Measurements from ENCODE around the gene PEA15.
A peak's percentile ranks its signal among the peaks of the same experiment; 100 is the strongest.

PEA15 gene

DNA sequence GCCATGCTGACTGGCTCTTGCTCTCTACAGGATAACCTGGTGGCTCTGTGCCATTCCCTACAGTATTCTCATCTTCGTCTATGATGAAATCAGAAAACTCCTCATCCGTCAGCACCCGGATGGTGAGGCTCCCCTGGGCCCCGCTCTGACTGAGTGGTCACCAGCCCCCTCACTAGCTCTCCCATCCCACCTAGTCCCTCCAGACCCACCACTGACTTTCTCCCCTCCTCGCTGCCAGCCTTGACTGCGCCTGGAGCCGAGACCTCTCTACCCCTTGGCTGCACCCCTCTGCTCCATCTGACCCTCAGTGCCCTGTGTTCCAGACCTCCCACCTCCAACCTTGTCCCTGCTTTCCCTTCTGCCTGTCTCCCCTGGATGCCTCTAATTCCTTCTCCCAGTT is 18.9 kb upstream of the PEA15 start:
- DNase-seq = no peak

DNA sequence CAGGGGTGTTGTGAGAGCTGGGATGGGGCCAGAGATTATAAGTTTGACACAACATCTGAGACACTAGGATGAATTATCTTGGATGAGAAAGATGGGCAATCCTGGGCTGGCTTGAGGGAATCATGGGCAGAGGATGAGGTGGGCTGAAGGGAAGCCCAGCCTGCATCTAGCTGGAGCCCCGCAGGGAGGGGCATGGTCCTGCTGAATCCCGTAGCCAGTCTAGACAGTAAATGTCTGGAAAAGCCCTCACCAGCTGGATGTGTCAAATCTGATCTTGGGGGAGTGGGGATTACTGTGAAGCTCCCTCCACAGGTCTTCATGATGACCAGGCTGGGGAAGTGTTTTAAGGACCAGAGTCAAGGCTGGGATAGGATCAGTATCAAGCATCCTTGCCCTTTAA is 18.5 kb upstream of the PEA15 start:
- DNase-seq = no peak

DNA sequence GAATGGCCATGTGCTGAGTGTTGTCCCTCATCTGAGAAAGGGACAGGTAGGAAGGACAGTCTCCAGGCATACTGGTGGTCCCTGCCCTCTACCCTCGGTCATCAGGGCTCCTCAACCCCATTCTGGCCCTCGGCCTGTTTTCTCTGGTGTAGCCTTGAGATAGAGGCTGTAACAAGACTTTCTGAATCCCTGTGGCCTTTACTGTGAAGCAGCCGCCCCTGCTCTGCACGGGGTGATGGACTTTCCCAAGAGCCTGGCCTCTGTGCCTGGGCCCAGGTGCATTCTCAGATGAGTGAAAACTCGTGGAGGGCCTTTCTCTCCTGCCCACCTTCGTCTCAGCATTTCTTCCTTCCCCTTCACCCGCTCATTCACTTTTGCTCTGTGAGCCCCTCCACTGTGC is 17.8 kb upstream of the PEA15 start:
- no peak for DNase-seq

DNA sequence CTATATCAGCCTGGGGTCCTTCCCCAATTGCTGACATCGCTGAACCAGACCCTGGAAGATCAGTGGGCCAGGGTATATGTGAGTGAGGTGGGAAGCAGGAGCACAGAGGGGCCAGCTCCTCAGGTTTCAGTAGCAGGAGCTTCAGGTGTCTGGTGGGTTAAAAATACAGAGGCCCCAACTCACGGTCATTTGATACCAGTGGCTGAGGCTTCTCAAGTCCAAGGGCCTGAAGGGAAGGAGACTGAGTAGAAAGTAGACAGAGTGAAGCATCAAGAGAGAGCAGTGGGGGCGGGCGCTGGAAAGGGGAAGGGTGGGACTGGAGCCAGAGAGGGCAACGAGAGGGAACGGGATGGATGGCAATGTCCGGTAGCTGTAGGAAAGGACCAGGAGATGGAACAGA is 16.8 kb upstream of the PEA15 start:
- DNase-seq = no peak

DNA sequence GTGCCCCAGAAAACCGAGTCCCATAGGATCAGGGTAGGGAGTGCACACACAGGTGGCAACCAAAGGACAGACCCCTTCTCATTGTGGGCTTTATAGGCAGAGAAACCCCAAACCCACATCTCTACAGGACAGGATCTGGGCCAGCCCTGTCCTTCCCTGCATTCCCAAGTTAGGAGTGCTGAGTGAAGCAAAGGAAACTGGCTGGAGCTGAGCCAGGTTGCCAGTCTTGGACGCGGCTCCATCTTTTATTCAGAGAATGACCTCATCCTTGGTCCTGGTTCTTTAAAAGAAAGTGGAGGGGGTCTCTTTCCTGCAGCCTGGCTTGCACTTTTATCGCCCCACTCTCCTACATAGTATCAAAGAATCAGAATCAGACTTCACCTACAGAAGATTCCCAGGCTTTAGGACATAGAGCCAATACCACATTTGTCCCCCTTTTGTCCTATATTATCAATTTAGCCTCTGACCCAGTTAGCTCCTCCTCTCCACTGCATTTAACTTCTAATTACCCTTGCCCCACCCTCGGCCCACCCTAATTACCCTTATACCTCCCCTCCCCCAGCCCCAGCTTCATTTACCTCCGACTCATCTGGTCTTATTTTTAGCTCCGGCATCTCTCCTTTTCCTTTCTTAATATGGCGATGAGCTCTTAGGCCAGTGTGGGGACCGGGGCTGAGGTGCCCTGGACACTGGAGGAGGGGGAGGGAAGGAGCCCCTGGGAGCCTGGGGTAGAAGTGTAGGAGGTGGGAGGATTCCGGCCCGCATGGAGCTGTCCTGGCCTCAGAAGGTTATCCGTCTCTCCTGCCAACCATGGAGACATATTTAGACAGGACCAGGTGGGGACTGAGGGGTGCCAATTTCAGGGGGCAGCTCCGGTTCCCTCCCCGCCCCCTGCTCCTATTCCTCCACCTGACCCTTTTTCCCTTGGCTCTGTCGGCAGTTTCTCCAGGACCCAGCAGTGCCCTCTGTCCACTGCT is 15.2 kb upstream of the PEA15 start, which contains the start of gene CASQ1:
CASQ1 (plus strand) TSS at position 927 of the 977 bp plus-strand sequence. CDS start 177 bp downstream, outside the sequence.
- DNase-seq = no peak

DNA sequence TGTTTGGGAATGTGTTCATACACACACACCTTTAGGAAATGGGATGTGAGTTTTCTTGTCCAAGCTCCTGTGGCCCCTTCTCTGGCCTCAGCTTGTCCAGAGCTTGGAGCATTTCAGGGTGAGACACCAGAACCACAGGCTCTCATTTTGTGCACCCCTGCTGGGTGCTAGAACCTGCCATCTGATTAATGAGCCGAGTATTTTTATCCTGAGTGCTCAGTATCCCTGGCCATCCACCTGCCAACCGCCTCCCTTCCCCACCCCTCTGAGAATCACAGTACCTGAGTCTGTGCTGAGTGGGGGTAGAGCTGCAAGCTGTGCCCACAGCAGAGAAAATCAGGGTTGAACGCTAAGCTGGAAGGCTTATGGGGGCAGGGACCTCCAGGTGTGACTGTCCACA is 13.4 kb upstream of the PEA15 start:
- DNase-seq = no peak

DNA sequence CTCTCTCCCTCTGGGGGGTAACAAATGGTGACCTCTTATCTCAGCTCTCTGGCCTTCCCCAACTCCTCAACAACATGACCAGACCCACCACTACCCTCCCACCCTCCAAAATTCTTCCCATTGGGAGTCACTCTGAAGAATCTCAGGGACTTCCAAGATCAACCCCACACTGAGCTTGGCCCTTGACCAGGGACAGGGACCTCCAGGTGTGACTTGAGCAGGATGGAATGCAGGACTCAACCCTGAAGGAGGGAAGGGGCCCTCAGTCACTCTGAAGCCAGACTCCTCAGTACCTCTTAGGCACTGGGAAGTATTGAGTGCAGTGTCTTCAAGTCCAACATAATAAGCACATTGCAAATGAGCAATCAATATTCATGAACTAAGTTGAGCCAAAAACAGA is 12.9 kb upstream of the PEA15 start:
- DNase-seq = no peak

DNA sequence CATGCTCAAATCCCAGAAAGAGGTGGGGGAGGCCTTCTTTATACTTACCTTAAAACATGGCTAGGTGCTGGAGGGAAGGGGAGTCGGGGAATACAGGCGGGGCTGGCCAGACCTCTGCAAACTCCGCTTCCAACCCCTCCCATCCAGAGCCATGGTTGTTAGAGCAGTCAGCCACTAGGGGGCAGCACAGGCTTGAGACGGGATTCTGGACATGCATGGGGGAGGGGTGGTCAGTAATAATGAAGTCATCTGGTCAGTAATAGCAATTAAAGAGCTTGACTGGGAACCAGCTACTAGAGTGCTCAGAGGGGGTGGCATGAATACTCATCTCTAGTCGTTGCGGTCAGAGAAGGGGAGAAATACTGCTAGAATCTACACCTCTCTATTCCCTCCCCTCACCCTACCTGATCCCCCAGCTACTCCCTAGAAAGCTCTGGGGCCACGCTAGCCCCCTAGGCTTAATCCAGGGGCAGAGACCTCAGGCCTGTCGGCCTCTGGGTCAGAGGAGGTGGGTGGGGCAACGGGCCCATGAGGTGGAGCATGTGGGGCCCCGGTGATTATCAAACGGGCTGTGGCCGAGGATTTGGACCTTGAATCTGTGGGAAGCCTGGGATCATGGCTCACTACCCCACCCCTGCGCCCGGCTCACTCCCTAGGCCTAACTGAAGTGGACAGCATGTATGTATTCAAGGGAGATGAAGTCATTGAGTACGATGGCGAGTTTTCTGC is 11.9 kb upstream of the PEA15 start:
- peak; percentile 80 for DNase-seq

DNA sequence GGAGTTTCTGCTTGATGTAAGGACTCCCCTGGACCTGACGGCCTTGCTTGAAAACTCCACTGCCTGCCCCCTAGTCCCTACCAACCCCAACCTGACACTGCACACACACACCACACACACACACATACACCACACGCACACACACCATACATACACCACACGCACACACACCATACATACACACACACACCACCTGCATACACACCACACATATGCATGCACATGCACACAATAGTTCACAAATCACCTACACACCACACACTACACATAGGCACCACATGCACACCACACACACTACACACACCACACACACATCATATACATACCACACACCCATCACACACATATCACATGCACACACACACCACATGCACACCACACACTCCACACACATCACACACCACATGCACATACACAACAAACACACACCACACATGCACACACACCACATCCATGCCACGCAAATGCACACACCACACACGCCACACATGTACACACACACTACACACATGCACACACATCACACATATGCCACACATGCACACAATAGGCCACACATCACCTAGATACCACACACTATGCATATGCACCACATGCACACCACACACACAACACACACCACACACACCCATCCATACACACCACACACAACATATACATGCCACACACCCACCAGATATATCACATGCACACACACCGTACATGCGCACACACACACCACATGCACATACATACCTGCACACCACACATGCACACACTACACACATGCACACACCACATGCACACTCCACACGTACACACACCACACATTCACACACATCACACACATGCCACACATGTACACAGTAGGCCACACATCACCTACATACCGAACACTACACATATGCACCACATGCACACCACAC is 11.1 kb upstream of the PEA15 start:
- no peak for DNase-seq

DNA sequence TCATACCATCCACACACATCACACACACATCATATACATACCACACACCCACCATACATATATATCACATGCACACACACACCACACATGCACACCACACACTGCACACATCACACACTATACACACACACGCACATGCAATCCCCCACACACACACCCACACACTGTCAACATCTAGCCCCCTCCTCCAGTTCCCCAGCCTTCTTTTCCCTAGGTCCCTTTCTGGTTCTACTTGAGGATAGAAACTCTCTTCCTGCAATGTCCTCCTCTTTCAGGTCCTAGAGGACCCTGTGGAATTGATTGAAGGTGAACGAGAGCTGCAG is 10.5 kb upstream of the PEA15 start:
- no peak for DNase-seq

DNA sequence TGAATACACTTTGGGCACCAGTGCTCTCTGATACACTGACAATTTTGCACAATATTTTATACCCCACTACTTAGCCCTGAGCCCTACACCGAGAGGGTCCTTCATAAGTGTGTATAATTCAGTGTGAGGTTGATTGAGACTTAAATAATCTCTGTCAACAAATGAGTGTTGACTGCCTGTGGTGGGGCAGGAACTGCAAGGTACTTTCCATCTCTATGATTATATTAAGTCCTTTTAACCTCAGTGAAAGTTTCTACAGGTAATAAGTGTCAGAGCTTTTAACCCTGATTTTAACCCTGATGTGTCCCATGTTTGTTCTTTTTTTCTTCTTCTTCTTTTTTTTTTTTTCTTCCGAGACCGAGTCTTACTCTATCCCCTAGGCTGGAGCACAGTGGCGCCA is 9.0 kb upstream of the PEA15 start:
- no peak for DNase-seq

DNA sequence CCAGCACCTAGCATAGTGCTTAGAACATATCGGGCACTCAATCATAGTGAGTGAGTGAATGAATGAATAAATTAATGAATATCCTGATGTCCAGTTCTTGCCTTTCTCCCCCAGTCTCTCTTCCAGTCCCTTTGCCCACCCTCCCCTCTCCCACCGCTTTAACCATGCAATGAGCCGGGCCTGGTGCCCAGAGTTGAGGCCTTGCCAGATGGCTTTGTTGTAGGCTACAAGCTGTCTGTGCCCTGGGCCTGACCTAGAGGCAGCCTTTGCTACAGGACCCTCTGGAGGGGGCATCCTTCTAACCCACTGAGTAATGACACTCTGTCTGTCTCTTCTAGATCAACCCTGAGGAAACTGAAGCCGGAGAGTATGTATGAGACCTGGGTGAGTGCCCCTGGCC is 8.0 kb upstream of the PEA15 start:
- no peak for DNase-seq

DNA sequence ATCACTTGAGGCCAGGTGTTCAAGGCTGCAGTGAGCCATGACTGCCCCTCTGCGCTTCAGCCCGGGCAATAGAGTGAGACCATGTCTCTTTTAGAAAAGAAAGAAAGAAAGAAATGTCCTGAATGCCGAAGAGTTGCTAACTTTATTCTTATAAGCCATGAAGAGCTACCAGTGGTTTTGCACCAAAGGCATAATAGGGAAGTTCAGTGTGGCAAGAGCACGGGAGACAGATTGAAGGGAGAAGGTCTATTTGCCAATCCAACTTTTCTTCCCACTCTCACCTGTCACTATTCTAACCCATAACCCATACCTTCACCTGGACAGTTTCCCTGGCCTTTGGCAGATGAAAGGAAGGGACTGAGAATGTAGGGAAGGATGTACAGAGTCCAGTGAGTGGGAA is 4.4 kb upstream of the PEA15 start:
- no peak for DNase-seq

DNA sequence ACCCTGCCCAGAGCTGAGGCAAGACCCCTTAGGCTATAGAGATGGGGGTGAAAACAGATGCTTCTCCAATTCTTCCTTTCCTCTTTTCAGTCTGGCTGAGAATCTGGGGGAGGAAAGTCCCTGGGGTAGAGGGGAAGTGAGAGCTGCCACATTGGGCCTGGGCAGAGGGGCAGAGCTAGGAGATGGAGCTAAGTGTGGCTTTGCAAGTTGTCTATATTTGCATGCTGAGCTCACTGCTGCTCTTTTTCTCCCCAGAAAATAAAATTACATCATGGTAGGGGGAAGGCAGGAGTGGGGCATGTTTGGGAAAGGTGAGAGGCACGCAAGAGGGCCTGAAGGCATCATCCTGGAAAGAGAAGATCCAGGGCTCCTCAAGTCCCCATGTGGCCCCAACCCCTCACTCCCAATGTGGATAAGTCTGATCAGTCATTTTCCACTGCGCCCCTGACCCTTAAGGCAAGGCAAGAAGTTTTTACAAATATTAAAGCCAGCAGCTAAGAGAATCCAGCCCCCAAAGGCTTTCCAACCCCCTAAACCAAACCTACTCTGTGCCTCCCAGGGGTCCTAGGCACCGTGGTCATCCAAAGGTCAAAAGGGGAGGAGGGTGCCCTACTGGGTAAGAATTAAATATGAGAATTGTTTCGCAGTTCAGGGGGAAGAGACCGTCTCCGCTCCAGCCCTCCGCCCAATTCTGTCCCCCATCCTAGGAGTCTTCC is 500 bp upstream of the PEA15 start:
- peak; percentile 36 for DNase-seq

DNA sequence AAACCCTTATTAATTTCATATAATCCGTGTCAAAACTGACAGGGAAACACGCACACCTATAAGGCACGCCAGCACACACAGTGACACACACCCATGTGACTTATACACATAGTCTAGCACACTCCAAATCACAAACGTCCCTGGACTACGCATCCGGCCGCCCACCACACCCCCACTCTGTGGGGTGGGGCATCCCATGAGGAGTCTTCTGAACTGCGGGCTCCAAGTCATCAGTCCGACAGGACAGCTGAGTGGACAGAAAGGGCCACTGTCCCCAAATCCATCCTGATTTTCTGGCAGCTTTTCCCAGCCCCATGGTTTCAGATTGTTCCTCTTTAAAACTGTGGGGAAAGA is 829 bp downstream of the PEA15 start:
- DNase-seq = peak; percentile 61

DNA sequence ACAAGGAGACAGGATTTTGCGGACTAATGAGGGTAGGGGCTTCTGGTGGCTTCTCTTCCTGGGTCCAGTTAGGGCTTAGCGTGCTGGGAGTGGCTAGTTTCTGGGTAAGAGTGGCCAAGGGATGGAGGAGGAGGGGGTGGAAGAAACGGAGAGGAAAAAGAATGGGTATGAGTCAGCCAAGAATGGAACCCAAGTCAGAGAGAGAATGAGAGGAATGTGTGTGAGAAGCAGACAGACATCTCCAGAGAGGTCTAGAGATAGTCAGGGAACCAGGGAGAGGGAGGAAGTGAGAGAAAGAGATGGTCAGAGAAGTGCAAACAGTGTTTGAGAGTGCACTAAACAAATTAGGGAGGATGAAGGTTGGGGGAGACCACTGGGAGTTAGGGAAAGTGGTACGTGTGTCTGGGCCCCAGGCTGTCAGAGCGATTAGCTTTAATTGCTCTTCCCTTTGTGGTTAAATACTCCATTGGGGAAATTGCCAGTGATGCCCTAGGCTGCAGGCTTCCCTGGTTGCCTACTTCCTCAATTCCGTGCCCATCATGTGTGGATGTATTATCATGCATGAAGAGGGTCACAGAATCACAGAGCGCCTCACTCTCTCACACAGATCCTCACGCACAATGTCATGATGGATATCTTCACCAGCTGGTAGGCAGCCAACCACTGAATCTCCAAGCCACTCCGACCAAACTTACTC is 1.4 kb downstream of the PEA15 start:
- no peak for DNase-seq

DNA sequence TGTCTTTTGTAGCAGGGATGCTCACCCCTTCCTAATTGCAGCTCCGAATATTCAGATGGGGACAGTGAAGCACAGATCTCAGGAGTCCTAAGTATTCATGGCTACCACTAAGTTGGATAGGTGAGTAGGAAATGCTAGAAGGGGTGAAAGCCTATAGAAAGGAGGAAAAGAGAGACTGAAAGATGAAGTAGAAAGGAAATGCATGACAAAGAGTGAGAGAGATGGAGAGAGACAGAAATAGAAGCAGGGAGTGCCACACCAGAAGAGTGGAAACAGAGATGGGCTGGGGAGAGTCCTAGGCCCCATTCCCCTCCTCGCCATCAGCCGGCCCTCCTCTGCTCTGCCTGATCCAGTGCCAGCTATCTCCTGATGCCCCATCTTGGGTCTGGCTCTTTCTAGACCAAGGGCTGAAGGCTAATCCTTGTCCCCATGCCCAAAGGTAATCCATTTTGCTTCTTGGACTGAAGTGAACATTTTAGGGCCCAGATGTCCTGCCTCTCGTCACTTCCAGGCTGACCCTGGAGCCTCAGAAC is 2.0 kb downstream of the PEA15 start:
- DNase-seq = no peak

DNA sequence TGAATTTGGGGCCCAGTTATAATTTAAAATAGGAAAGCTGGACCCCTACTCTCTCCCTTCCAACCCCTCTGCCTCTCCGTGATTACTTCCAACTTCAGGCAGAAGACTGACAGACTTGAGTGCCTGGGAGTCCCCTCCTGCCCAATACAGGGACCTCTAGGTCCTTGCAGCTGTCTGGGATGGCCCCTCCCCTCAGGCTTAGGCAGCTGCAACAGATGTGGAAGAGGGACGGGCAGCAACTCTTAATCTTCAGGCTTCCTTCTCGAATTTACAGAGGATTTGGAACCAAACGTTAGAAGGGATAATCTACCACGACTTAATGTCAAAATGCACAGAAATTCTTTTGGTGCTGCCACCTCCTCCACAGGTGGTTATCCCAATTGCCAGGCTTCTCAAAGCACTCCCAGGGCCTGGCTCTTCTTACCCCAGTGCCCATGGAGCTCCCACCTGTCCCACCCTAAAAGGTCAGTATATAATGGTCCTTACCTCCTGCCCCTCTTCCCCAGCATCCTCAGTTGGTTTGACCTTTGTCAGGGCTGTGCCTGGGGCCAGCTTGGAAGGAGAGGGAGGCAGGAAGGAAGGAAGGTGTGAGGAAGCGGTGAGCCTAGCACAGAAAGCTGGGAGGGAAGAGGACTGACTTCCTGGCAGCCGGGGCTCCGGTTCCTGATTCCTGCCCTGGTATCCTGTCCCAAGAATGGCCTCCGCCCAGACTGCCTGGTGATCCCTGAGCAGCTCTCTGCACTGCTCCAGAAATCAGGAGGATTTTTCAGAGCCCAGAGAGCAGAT is 2.8 kb downstream of the PEA15 start:
- no peak for DNase-seq

DNA sequence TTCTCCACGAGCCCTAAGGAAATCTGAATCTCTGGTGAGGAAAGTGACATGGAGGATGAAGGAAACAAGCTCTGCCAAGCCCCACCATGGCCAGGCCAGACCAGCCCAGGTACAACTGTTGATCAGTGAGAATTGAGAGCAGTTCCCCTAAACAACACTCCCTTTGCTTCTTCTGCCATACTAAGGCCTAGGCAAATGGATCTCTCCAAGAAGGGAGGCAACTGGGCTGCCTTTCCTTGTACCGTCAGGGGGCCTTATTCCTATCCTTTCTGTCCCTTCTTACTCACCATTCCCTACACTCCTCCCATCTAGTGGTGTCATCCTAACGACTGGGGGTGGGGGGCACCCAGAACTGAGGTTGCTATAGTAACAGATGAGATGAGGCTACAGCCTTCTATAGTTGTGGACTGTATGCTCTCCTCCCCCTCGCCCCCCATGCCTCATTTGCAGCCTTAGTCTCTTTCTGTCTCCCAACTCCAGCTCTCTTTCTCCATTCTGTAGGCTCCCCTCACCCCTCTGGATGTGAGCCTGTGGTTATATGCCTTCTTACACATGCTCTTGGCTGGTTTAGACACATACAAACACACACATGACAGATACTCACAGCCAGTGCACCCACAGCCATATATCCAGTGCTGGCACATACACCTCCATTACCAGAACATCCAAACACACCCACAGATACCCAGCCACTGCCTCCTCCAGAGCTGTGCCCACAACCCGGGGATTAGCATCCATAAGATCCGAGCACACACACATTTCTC is 3.6 kb downstream of the PEA15 start:
- no peak for DNase-seq
